H1 (cell line): ENCODE measurements around the gene COL4A2. TPM values are rescaled to one million over a fixed set of nuclear protein-coding genes. Genes with fewer than 3 reads are reported as not detected.

Experiments
- CTCF ChIA-PET: fragments of 300-600 bp; sonication (Branson Sonifier 250); formaldehyde crosslinking; loops from one replicate; lab custom pipeline; 2021; ENCODE audit not compliant: partially characterized antibody; lab: Charles Lee
- POLR2A ChIA-PET: fragments of 300-600 bp; sonication (Branson Sonifier 250); formaldehyde crosslinking; loops from one replicate; lab custom pipeline; 2021; ENCODE audit warnings: inconsistent platforms; ENCODE audit not compliant: partially characterized antibody; lab: Charles Lee
- DNase-seq, 2 experiments: peaks; one replicate each; pipeline versions ENCODE4 v3.0.0 to v3.0.0-alpha.2; 2010 to 2022; ENCODE audit warnings: low spot score in 2 of 2, low read depth in 1 of 2, mixed read lengths in 1 of 2
- FAIRE-seq: peaks from 2 replicates; lab custom pipeline; 2011; peaks lifted over from hg19 to GRCh38; lab: Jason Lieb, UNC
- H2AFZ ChIP-seq: 2 replicates; pipeline ENCODE4 v1.8.1; 2012; ENCODE audit warnings: low read length, inconsistent platforms
- H2AK5ac ChIP-seq: 2 replicates; pipeline ENCODE4 v1.6.1; 2013; ENCODE audit warnings: low read depth, low read length
- H2BK120ac ChIP-seq: replicated peaks from 2 replicates; pipeline ENCODE3; 2013; ENCODE audit warnings: low read depth, low read length, inconsistent platforms
- H2BK12ac ChIP-seq: 2 replicates; pipeline ENCODE4 v1.6.1; 2013; ENCODE audit warnings: low read depth, low read length
- H2BK15ac ChIP-seq: 2 replicates; pipeline ENCODE4 v1.6.1; 2013; ENCODE audit warnings: low read length
- H2BK20ac ChIP-seq: 2 replicates; pipeline ENCODE4 v1.6.1; 2013; ENCODE audit warnings: low read length
- H2BK5ac ChIP-seq: 2 replicates; pipeline ENCODE4 v1.6.1; 2013; ENCODE audit warnings: low read depth, low read length
- H3K14ac ChIP-seq: 2 replicates; pipeline ENCODE4 v1.6.1; 2013; ENCODE audit warnings: inconsistent platforms; ENCODE audit not compliant: insufficient read length
- H3K18ac ChIP-seq: 2 replicates; pipeline ENCODE4 v1.6.1; 2013; ENCODE audit warnings: low read length; ENCODE audit errors: extremely low read depth
- H3K23ac ChIP-seq: 2 replicates; pipeline ENCODE4 v1.6.1; 2013; ENCODE audit warnings: inconsistent platforms; ENCODE audit not compliant: insufficient read length
- H3K23me2 ChIP-seq: 2 replicates; pipeline ENCODE4 v1.6.1; 2013; ENCODE audit warnings: low read depth, low read length
- H3K27ac ChIP-seq: 2 replicates; pipeline ENCODE4 v1.6.1; 2011; ENCODE audit warnings: low read depth, low read length, inconsistent platforms
- H3K27me3 ChIP-seq, 4 experiments: replicated peaks in 1 of 4; 1 replicate in 1 of 4; 2 replicates in 3 of 4; pipeline versions ENCODE4 v1.6.1 to v1.8.1; 2011 to 2013; ENCODE audit warnings: low read length in 3 of 4, mild to moderate bottlenecking in 3 of 4, inconsistent platforms in 2 of 4, mixed read lengths in 2 of 4, moderate library complexity in 1 of 4; ENCODE audit not compliant: control insufficient read depth in 3 of 4, insufficient read depth in 3 of 4; ENCODE audit errors: extremely low read depth in 1 of 4
- H3K36me3 ChIP-seq, 4 experiments: 2 replicates each; pipeline versions ENCODE4 v1.6.1 to v1.8.1; 2011 to 2013; ENCODE audit warnings: mild to moderate bottlenecking in 4 of 4, low read length in 3 of 4, moderate library complexity in 2 of 4, control low read depth in 1 of 4, inconsistent platforms in 1 of 4; ENCODE audit not compliant: insufficient read depth in 4 of 4, control insufficient read depth in 2 of 4
- H3K4ac ChIP-seq: replicated peaks from 2 replicates; pipeline ENCODE3; 2013; ENCODE audit warnings: low read length, low read depth, mixed read lengths, inconsistent platforms; ENCODE audit not compliant: insufficient read length
- H3K4me1 ChIP-seq, 4 experiments: replicated peaks in 1 of 4; 1 replicate in 1 of 4; 2 replicates in 3 of 4; pipeline versions ENCODE4 v1.6.1 to v1.8.1; 2011 to 2013; ENCODE audit warnings: low read length in 3 of 4, inconsistent platforms in 2 of 4, mixed read lengths in 1 of 4; ENCODE audit not compliant: insufficient read depth in 4 of 4, control insufficient read depth in 3 of 4
- H3K4me2 ChIP-seq, 2 experiments: 2 replicates each; pipeline versions ENCODE4 v1.6.1 to v1.8.1; 2011 to 2013; ENCODE audit warnings: low read depth in 2 of 2, low read length in 2 of 2, control low read depth in 1 of 2, inconsistent platforms in 1 of 2, mild to moderate bottlenecking in 1 of 2; ENCODE audit not compliant: insufficient read depth in 1 of 2
- H3K4me3 ChIP-seq, 4 experiments: fragments of 200-600, 300-600 bp in 1 of 4; sonication (generic), shearing (Covaris generic), sonication (Bioruptor Twin) in 1 of 4; 2 replicates each; pipeline versions ENCODE4 v1.5.1 to v1.8.1; 2011 to 2016; ENCODE audit warnings: low read length in 4 of 4, low read depth in 3 of 4, control low read depth in 2 of 4, inconsistent platforms in 2 of 4, mild to moderate bottlenecking in 2 of 4, mixed read lengths in 1 of 4, moderate library complexity in 1 of 4; ENCODE audit not compliant: insufficient read depth in 2 of 4; ENCODE audit errors: extremely low read depth in 1 of 4
- H3K56ac ChIP-seq: replicated peaks from 2 replicates; pipeline ENCODE3; 2013; ENCODE audit warnings: low read depth, mild to moderate bottlenecking, mixed read lengths, low read length, inconsistent platforms; ENCODE audit not compliant: insufficient read length
- H3K79me1 ChIP-seq: 2 replicates; pipeline ENCODE4 v1.6.1; 2013; ENCODE audit warnings: low read depth, low read length, control low read depth
- H3K79me2 ChIP-seq, 2 experiments: 2 replicates each; pipeline versions ENCODE4 v1.6.1 to v1.8.1; 2012 to 2013; ENCODE audit warnings: low read length in 2 of 2, mild to moderate bottlenecking in 2 of 2, inconsistent platforms in 1 of 2; ENCODE audit not compliant: insufficient read depth in 2 of 2, control insufficient read depth in 1 of 2
- H3K9ac ChIP-seq, 4 experiments: replicated peaks in 1 of 4; 1 replicate in 1 of 4; 2 replicates in 3 of 4; pipeline versions ENCODE4 v1.6.1 to v1.8.1; 2011 to 2013; ENCODE audit warnings: low read depth in 3 of 4, low read length in 3 of 4, control low read depth in 2 of 4, mild to moderate bottlenecking in 2 of 4, moderate library complexity in 2 of 4, inconsistent platforms in 1 of 4; ENCODE audit errors: extremely low read depth in 1 of 4
- H3K9me3 ChIP-seq, 2 experiments: 2 replicates each; pipeline versions ENCODE4 v1.6.1 to v1.8.1; 2012 to 2013; ENCODE audit warnings: mild to moderate bottlenecking in 2 of 2, moderate library complexity in 2 of 2, control low read depth in 1 of 2, inconsistent platforms in 1 of 2, low read depth in 1 of 2, low read length in 1 of 2, mixed read lengths in 1 of 2; ENCODE audit not compliant: insufficient read depth in 2 of 2
- H4K20me1 ChIP-seq, 2 experiments: replicated peaks in 1 of 2; 2 replicates each; pipeline versions ENCODE3 to v1.8.1; 2011 to 2013; ENCODE audit warnings: inconsistent platforms in 2 of 2, low read length in 2 of 2, mild to moderate bottlenecking in 1 of 2; ENCODE audit not compliant: insufficient read depth in 2 of 2, control insufficient read depth in 1 of 2
- H4K5ac ChIP-seq: 2 replicates; pipeline ENCODE4 v1.6.1; 2013; ENCODE audit warnings: low read length, low read depth, mixed read lengths, inconsistent platforms; ENCODE audit not compliant: insufficient read length
- H4K8ac ChIP-seq: 2 replicates; pipeline ENCODE4 v1.8.0; 2013; ENCODE audit warnings: mild to moderate bottlenecking, moderate library complexity, low read length, inconsistent platforms; ENCODE audit not compliant: insufficient read depth; ENCODE audit errors: extremely low read depth
- H4K91ac ChIP-seq: replicated peaks from 2 replicates; pipeline ENCODE3; 2013; ENCODE audit warnings: low read length, mixed read lengths, inconsistent platforms; ENCODE audit not compliant: insufficient read length
- BRCA1 ChIP-seq: IDR thresholded peaks from 2 replicates; pipeline ENCODE4 v1.6.1; 2012; ENCODE audit warnings: low read depth, low read length, improper control_type of control experiment
- CTBP2 ChIP-seq: IDR thresholded peaks from 2 replicates; pipeline ENCODE4 v1.7.0; 2011; ENCODE audit warnings: borderline replicate concordance, mild to moderate bottlenecking, moderate library complexity, mixed read lengths, low read length; ENCODE audit not compliant: insufficient read depth, insufficient read length
- JUND ChIP-seq: IDR thresholded peaks from 2 replicates; pipeline ENCODE4 v1.6.1; 2011; ENCODE audit warnings: mild to moderate bottlenecking, improper control_type of control experiment, low read length
- MAFK ChIP-seq: IDR thresholded peaks from 2 replicates; pipeline ENCODE4 v1.6.1; 2012; ENCODE audit warnings: low read depth, mild to moderate bottlenecking, improper control_type of control experiment, low read length
- POU5F1 ChIP-seq: IDR thresholded peaks from 2 replicates; pipeline ENCODE4 v1.6.1; 2011; ENCODE audit warnings: low read depth, mild to moderate bottlenecking, low read length, moderate library complexity
- SP1 ChIP-seq: IDR thresholded peaks from 2 replicates; pipeline ENCODE4 v1.6.1; 2011; ENCODE audit warnings: low read depth, low read length
- SP4 ChIP-seq: IDR thresholded peaks from 2 replicates; pipeline ENCODE4 v1.6.1; 2012; ENCODE audit warnings: low read length, inconsistent platforms
- WGBS, 2 experiments: shearing (Covaris generic) in 1 of 2; methylation state at CpG; one replicate each; pipeline versions ENCODE4 v1.1.6 to v1.1.7; 2013 to 2015; ENCODE audit warnings: low lambda C conversion rate in 2 of 2, mixed read lengths in 2 of 2, inconsistent platforms in 1 of 2, low coverage in 1 of 2, missing lambda C conversion rate in 1 of 2; ENCODE audit not compliant: insufficient replicate concordance in 2 of 2, insufficient coverage in 1 of 2, insufficient read length in 1 of 2; ENCODE audit errors: extremely low coverage in 1 of 2, missing lambda C conversion rate in 1 of 2; 5-methylcytosine and 5-hydroxymethylcytosine counted together
- polyA plus RNA-seq, 7 experiments: library from polyadenylated mRNA; depleted of rRNA in 3 of 7; stranded (reverse) in 5 of 7; unstranded in 2 of 7; fragments of >200 nt in 5 of 7; fragments of 200-250 nt in 2 of 7; gene quantifications; 1 replicate in 5 of 7; 2 replicates in 1 of 7; 4 replicates in 1 of 7; pipeline versions ENCODE4 v1.2.1 to v1.2.3, GENCODE V29; 2011 to 2013; ENCODE audit warnings: missing spikeins in 2 of 7, mixed read lengths in 2 of 7
- total RNA-seq: library from RNA; stranded (reverse); fragmentation: NEBNext Ultra II Directional; extraction: Animal tissue kit (Norgen Biotek cat#: 25700); gene quantifications from 2 replicates; pipeline ENCODE4 v1.2.1, GENCODE V29; 2021

COL4A2 gene
- total and polyA plus RNA-seq, 2 of the 8 experiments (the other 6 are each of a cell fraction or from before 2014, with no cell fraction given) = 80.4 to 87.3 TPM

DNA sequence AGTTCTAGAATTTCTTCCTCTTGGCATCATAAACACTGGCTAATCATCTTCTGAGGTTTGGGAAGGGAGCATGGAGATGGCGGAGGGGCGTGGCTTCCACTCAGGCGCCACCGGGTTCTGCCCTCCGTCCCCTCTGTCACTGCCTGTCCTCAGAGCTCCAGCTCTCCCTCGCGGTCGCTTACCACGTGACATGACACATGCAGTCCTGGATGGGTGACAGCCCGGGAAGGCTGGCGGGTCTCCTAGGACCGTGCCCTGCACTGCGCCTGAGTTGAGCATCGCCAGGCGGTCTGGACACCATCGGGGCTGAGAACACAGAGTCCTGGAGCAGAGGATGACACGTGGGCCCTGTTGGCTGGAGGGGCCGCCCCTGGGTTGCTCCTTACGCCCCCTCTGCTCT lies 131.1 kb downstream of the COL4A2 start:
- Histone ChIP-seq H3K79me1 (no peaks in the 10 kb centered on the region), H3K27ac (no peak overlapping the region), H3K23me2 (no peaks in the 10 kb centered on the region), H3K18ac (no peak overlapping the region), H3K23ac (no peak overlapping the region), H2AK5ac (no peak overlapping the region), H4K20me1 (peaks cover 0 to 1% of the 10 kb centered on the region in 2 experiments), H4K8ac (no peak overlapping the region; the same call in 1 of the 2 replicates), H3K79me2 (no peaks in the 10 kb centered on the region), H2BK120ac (no peak overlapping the region), H3K36me3 (peaks cover 0 to 16% (median 4%) of the 10 kb centered on the region in 4 experiments; a peak in 6 of 8 replicates), H3K27me3 (no peaks in the 10 kb centered on the region), H3K4me2 (no peak overlapping the region), H3K56ac (no peak overlapping the region), H2BK5ac (no peak overlapping the region), H3K4me1 (no peaks in the 10 kb centered on the region), H3K9ac (no peak overlapping the region), H4K91ac (no peak overlapping the region), H3K4me3 (no peak overlapping the region), H3K14ac (no peak overlapping the region), H2BK20ac (no peak overlapping the region), H3K9me3 (no peaks in the 10 kb centered on the region), H2BK12ac (no peak overlapping the region), H4K5ac (no peak overlapping the region), H2BK15ac (no peak overlapping the region)
- WGBS, 2 experiments = 86% methylated on average over 14 of the region's 19 CpGs; no CpG with 5 or more reads in 1 of the 2 experiments
- FAIRE-seq (no peak), DNase-seq (no peak)
- POLR2A ChIA-PET = no interaction called here
- CTCF ChIA-PET = interaction anchor here (2.4 kb wide), 1 partner anchor 18 kb away, joined by 7 read pairs; no protein-coding TSS in a partner anchor
- TF ChIP-seq BRCA1 = no peak
- no peak for TF ChIP-seq POU5F1
- no peak for TF ChIP-seq JUND
- no peak for TF ChIP-seq SP4
- no peak for TF ChIP-seq MAFK
- no peak for TF ChIP-seq CTBP2
- TF ChIP-seq SP1 = no peak
- TF ChIP-seq, all 59 proteins: peak for 0
- H2AFZ ChIP-seq = no peak overlapping the region
- no peak overlapping the region for H3K4ac ChIP-seq
